Uterus (tissue), 2 donors: ENCODE data around the gene GSTT2.
"Not testable (repeated sequence)": the region's sequence is repeated elsewhere in the genome, so short reads cannot be mapped to it uniquely, and the experiment has no call there.

Experiments used
- POLR2A ChIP-seq, 2 donors: fragments of 450-650 bp; IDR thresholded peaks; one replicate each; pipeline ENCODE4 v1.6.1; 2016; ENCODE audit warnings: antibody characterized with exemption in 2 of 2, mild to moderate bottlenecking in 1 of 2, moderate library complexity in 1 of 2
- TF ChIP-seq, protein P1 (sequence below), 4 experiments: fragments of 200-600 bp in 2 of 4; fragments of 450-650 bp in 2 of 4; sonication (generic) in 2 of 4; IDR thresholded peaks; one replicate each; pipeline ENCODE4 v1.5.1; 2016 to 2019; ENCODE audit warnings: antibody characterized with exemption in 4 of 4, mild to moderate bottlenecking in 2 of 4, moderate library complexity in 1 of 4

DNA sequence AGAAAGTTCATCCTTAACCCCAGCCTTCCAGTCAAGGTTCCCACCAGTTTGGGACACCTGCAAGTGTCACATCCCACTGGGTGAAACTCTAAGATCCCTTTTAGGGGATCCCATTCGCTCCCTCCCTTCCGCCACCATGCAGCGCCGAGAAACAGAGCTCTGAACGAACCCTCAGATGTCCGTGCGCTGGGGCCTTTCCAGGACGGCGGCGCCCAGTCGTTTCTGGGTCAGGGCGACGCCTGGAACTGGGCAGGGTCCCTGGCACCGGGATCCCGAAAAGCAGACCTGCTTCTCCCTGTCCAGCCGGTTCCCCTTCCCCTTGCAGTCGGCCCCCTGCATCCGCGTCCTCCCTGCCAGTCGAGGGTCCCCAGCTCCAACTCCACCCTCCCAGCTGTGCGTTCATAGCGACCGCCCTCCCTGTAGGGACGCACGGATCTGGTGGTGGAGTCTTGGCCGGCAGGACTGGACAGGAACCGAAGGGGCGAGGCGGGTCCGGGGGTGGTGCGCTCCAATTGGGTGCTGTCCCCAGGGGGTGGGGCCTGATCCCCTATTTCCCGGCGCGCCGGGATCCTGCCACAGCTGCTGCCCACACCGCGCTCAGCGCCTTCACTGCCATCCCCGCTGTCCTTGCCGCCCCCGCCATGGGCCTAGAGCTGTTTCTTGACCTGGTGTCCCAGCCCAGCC lies at the start of gene GSTT2:
- TF ChIP-seq, protein P1, sequence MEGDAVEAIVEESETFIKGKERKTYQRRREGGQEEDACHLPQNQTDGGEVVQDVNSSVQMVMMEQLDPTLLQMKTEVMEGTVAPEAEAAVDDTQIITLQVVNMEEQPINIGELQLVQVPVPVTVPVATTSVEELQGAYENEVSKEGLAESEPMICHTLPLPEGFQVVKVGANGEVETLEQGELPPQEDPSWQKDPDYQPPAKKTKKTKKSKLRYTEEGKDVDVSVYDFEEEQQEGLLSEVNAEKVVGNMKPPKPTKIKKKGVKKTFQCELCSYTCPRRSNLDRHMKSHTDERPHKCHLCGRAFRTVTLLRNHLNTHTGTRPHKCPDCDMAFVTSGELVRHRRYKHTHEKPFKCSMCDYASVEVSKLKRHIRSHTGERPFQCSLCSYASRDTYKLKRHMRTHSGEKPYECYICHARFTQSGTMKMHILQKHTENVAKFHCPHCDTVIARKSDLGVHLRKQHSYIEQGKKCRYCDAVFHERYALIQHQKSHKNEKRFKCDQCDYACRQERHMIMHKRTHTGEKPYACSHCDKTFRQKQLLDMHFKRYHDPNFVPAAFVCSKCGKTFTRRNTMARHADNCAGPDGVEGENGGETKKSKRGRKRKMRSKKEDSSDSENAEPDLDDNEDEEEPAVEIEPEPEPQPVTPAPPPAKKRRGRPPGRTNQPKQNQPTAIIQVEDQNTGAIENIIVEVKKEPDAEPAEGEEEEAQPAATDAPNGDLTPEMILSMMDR (IDR thresholded peaks at IDR 0.05) = not testable (repeated sequence)
- not testable (repeated sequence) for TF ChIP-seq POLR2A (IDR thresholded peaks at IDR 0.05)
